IMR-90 (cell line): ENCODE measurements around the gene EAF1. TPM values are rescaled to one million over a fixed set of nuclear protein-coding genes. Genes with fewer than 3 reads are reported as not detected.

Experiments used
- ATAC-seq: fragments of 200-7000 bp; cut with Tn5 transposase; 2 replicates; pipeline ENCODE4 v1.9.1; 2020; ENCODE audit warnings: low read depth, mild to moderate bottlenecking, moderate library complexity
- BruUV-seq: library from RNA; stranded (reverse); fragments of 400-500 nt; replicated peaks from 2 replicates; lab custom pipeline; 2021; lab: Mats Ljungman, UMichigan
- CTCF ChIA-PET: fragments of 300-600 bp; formaldehyde crosslinking; extraction: SDS; loops from one replicate; lab custom pipeline; 2021; ENCODE audit warnings: antibody characterized with exemption; lab: Yijun Ruan, JAX
- POLR2A ChIA-PET: fragments of 300-600 bp; sonication (Branson Sonifier 250); formaldehyde crosslinking; loops from one replicate; lab custom pipeline; 2022; ENCODE audit warnings: antibody characterized with exemption; ENCODE audit not compliant: unreplicated experiment; lab: Charles Lee
- DNase-seq: peaks from one replicate; pipeline ENCODE4 v3.0.0; 2013
- H2AFZ ChIP-seq: replicated peaks from 2 replicates; pipeline ENCODE3; 2013; ENCODE audit warnings: low read length, mild to moderate bottlenecking; ENCODE audit not compliant: poor library complexity
- H2AK5ac ChIP-seq: 2 replicates; pipeline ENCODE4 v1.6.1; 2013; ENCODE audit warnings: low read depth, low read length, inconsistent platforms
- H2AK9ac ChIP-seq: replicated peaks from 2 replicates; pipeline ENCODE3; 2013; ENCODE audit warnings: mild to moderate bottlenecking, low read depth, low read length, moderate library complexity; ENCODE audit not compliant: poor library complexity
- H2BK120ac ChIP-seq: 2 replicates; pipeline ENCODE4 v1.6.1; 2013; ENCODE audit warnings: low read depth, low read length, inconsistent platforms
- H2BK15ac ChIP-seq: 3 replicates; pipeline ENCODE4 v1.6.1; 2013; ENCODE audit warnings: low read depth, low read length, inconsistent platforms
- H2BK20ac ChIP-seq: 2 replicates; pipeline ENCODE4 v1.6.1; 2013; ENCODE audit warnings: low read depth, mild to moderate bottlenecking, inconsistent platforms, low read length, moderate library complexity
- H2BK5ac ChIP-seq: 2 replicates; pipeline ENCODE4 v1.6.1; 2013; ENCODE audit warnings: mild to moderate bottlenecking, low read depth, low read length, inconsistent platforms; ENCODE audit not compliant: poor library complexity, severe bottlenecking
- H3K14ac ChIP-seq: replicated peaks from 2 replicates; pipeline ENCODE4 v1.6.1; 2013; ENCODE audit warnings: low read depth, low read length, inconsistent platforms
- H3K18ac ChIP-seq: 2 replicates; pipeline ENCODE4 v1.6.1; 2013; ENCODE audit warnings: low read depth, low read length, control low read depth
- H3K23ac ChIP-seq: 2 replicates; pipeline ENCODE4 v1.6.1; 2013; ENCODE audit warnings: low read depth, low read length, inconsistent platforms
- H3K27ac ChIP-seq: 2 replicates; pipeline ENCODE4 v1.5.1; 2013; ENCODE audit warnings: mild to moderate bottlenecking, control low read depth, low read length; ENCODE audit not compliant: insufficient read depth
- H3K27me3 ChIP-seq: 2 replicates; pipeline ENCODE4 v1.6.1; 2013; ENCODE audit warnings: low read length; ENCODE audit not compliant: control insufficient read depth, insufficient read depth
- H3K36me3 ChIP-seq: 2 replicates; pipeline ENCODE4 v1.6.1; 2013; ENCODE audit warnings: low read length, mixed read lengths; ENCODE audit not compliant: control insufficient read depth, insufficient read depth
- H3K4ac ChIP-seq: 2 replicates; pipeline ENCODE4 v1.6.1; 2013; ENCODE audit warnings: low read depth, low read length, inconsistent platforms
- H3K4me1 ChIP-seq: 2 replicates; pipeline ENCODE4 v1.6.1; 2013; ENCODE audit warnings: low read length, mixed read lengths; ENCODE audit not compliant: control insufficient read depth, insufficient read depth
- H3K4me2 ChIP-seq: 2 replicates; pipeline ENCODE4 v1.6.1; 2013; ENCODE audit warnings: low read depth, mild to moderate bottlenecking, control low read depth, low read length, moderate library complexity
- H3K4me3 ChIP-seq: 2 replicates; pipeline ENCODE4 v1.5.1; 2013; ENCODE audit warnings: low read depth, mild to moderate bottlenecking, control low read depth, low read length, moderate library complexity; ENCODE audit not compliant: insufficient read depth
- H3K56ac ChIP-seq: 2 replicates; pipeline ENCODE4 v1.6.1; 2013; ENCODE audit warnings: low read length, inconsistent platforms; ENCODE audit not compliant: insufficient read depth; ENCODE audit errors: extremely low read depth
- H3K79me1 ChIP-seq, 2 experiments: 2 replicates each; pipeline ENCODE4 v1.6.1; 2013; ENCODE audit warnings: low read length in 2 of 2, inconsistent platforms in 1 of 2, low read depth in 1 of 2
- H3K9ac ChIP-seq: 2 replicates; pipeline ENCODE4 v1.6.1; 2013; ENCODE audit warnings: low read depth, low read length, control low read depth
- H3K9me1 ChIP-seq: 2 replicates; pipeline ENCODE4 v1.6.1; 2013; ENCODE audit warnings: low read length, inconsistent platforms; ENCODE audit not compliant: insufficient read depth
- H3K9me3 ChIP-seq: 2 replicates; pipeline ENCODE4 v1.6.1; 2013; ENCODE audit warnings: low read length; ENCODE audit not compliant: control insufficient read depth, insufficient read depth
- H4K20me1 ChIP-seq: 2 replicates; pipeline ENCODE4 v1.6.1; 2013; ENCODE audit warnings: low read length, inconsistent platforms; ENCODE audit not compliant: insufficient read depth
- H4K5ac ChIP-seq: 2 replicates; pipeline ENCODE4 v1.6.1; 2013; ENCODE audit warnings: mild to moderate bottlenecking, low read depth, low read length, control low read depth
- H4K8ac ChIP-seq, 2 experiments: 2 replicates each; pipeline ENCODE4 v1.6.1; 2013; ENCODE audit warnings: low read depth in 2 of 2, low read length in 2 of 2, control low read depth in 1 of 2, inconsistent platforms in 1 of 2
- H4K91ac ChIP-seq: 2 replicates; pipeline ENCODE4 v1.6.1; 2013; ENCODE audit warnings: low read depth, low read length, inconsistent platforms; ENCODE audit not compliant: insufficient read depth
- CEBPB ChIP-seq: IDR thresholded peaks from 2 replicates; pipeline ENCODE4 v1.6.1; 2012; ENCODE audit warnings: low read depth, low read length, improper control_type of control experiment
- CHD1 ChIP-seq: IDR thresholded peaks from 2 replicates; pipeline ENCODE4 v1.6.1; 2012; ENCODE audit warnings: low read depth, low read length, improper control_type of control experiment
- CTCF ChIP-seq: conservative IDR thresholded peaks from 2 replicates; pipeline ENCODE4 v1.5.1; 2012; ENCODE audit warnings: mild to moderate bottlenecking, low read depth, low read length, improper control_type of control experiment
- FOS ChIP-seq: fragments of 150-350 bp; IDR thresholded peaks from 2 replicates; pipeline ENCODE4 v1.6.1; 2016; ENCODE audit warnings: low read depth, low read length
- NFE2L2 ChIP-seq: fragments of 150-350 bp; IDR thresholded peaks from 2 replicates; pipeline ENCODE4 v1.6.1; 2016; ENCODE audit warnings: low read depth, mild to moderate bottlenecking, low read length
- POLR2A ChIP-seq: IDR thresholded peaks from 2 replicates; pipeline ENCODE4 v1.6.1; 2012; ENCODE audit warnings: mild to moderate bottlenecking, low read depth, low read length
- RAD21 ChIP-seq: IDR thresholded peaks from 2 replicates; pipeline ENCODE4 v1.6.1; 2012; ENCODE audit warnings: low read length, improper control_type of control experiment
- RCOR1 ChIP-seq: IDR thresholded peaks from 2 replicates; pipeline ENCODE4 v1.6.1; 2012; ENCODE audit warnings: mild to moderate bottlenecking, low read length, improper control_type of control experiment; ENCODE audit not compliant: insufficient replicate concordance
- SMC3 ChIP-seq: fragments of 150-350 bp; IDR thresholded peaks from 2 replicates; pipeline ENCODE4 v1.6.1; 2016; ENCODE audit warnings: low read depth, mild to moderate bottlenecking, antibody characterized with exemption, low read length, moderate library complexity
- dilution Hi-C: fragments of 300-500 bp; cut with HindIII; formaldehyde crosslinking; loops from one replicate; pipeline ENCODE4 v1.14.3; 2018; ENCODE audit warnings: low sequenced_read_pairs; ENCODE audit not compliant: unreplicated experiment
- in situ Hi-C: fragments of 300-500 bp; cut with MboI; formaldehyde crosslinking; loops from 3 replicates; pipeline ENCODE4 v1.14.3; 2019; ENCODE audit warnings: low sequenced_read_pairs, inconsistent platforms, mixed read lengths
- intact Hi-C: fragments of 100-400 bp; cut with micrococcal nuclease; formaldehyde crosslinking; loops from 2 replicates; pipeline ENCODE4 v1.10.0; 2022
- polyA plus RNA-seq, 3 experiments: library from polyadenylated mRNA; depleted of rRNA; stranded (reverse); fragments of >200 nt; gene quantifications; 2 replicates each; pipeline ENCODE4 v1.2.3, GENCODE V29; 2012; ENCODE audit warnings: low replicate concordance in 1 of 3
- total RNA-seq: library from RNA; depleted of rRNA; stranded (reverse); fragments of >200 nt; gene quantifications from 2 replicates; pipeline ENCODE4 v1.2.3, GENCODE V29; 2012
- TF ChIP-seq, protein P1 (sequence below): fragments of 150-350 bp; IDR thresholded peaks from 2 replicates; pipeline ENCODE4 v1.6.1; 2017; ENCODE audit warnings: mild to moderate bottlenecking, antibody characterized with exemption, low read length, low read depth
- TF ChIP-seq, protein P2 (sequence below): fragments of 150-350 bp; IDR thresholded peaks from 2 replicates; pipeline ENCODE4 v1.6.1; 2016; ENCODE audit warnings: low read depth, mild to moderate bottlenecking, low read length, moderate library complexity, borderline replicate concordance

EAF1 gene
- total and polyA plus RNA-seq, 2 of the 4 experiments (the other 2 are of a cell fraction), result 7.0 to 21.3 TPM

DNA sequence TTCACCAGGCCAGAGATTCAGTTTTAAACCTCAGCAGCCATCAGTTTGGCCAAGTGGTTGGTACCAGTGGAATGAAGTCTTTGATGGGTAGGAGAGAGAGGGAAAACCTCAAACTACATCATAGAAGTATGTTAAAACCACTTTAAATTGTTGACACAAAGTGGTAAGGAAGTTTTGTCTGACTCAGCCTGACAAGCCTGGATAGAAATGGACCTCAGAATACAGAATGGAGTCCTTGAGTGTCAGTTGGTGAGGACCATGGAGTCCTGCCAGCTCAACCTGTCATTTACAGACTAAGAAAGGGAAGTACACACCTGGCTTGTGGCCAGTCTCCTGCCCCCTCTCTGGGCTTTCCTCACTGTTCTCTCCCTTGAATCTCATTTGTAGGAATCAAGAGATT lies 12.1 kb downstream of the EAF1 start:
- Histone ChIP-seq H3K9me1 (peaks cover 7% of the 10 kb centered on the region; the same call in 1 of the 2 replicates), H3K36me3 (peaks cover 46% of the 10 kb centered on the region), H3K23ac (no peak overlapping the region), H3K27me3 (no peaks in the 10 kb centered on the region), H2AK5ac (no peak overlapping the region), H2BK120ac (no peak overlapping the region), H2BK5ac (no peak overlapping the region), H3K79me1 (peaks cover 6 to 22% of the 10 kb centered on the region in 2 experiments; a peak in 2 of 4 replicates), H2AFZ (no peak overlapping the region), H3K4ac (no peak overlapping the region), H3K4me1 (no peaks in the 10 kb centered on the region), H4K8ac (no peak overlapping the region), H3K14ac (no peak overlapping the region), H3K4me3 (no peak overlapping the region), H2BK20ac (no peak overlapping the region), H3K27ac (no peak overlapping the region), H3K18ac (no peak overlapping the region), H3K9me3 (no peaks in the 10 kb centered on the region), H4K20me1 (no peaks in the 10 kb centered on the region), H2BK15ac (no peak overlapping the region), H4K5ac (no peak overlapping the region), H3K4me2 (no peak overlapping the region), H2AK9ac (no peak overlapping the region), H4K91ac (no peak overlapping the region), H3K9ac (no peak overlapping the region), H3K56ac (no peak overlapping the region)
- dilution Hi-C loops, result no loop called here
- in situ Hi-C loops, result no loop called here
- ATAC-seq (peak; percentile 68; the same call in 1 of the 2 replicates), DNase-seq (peak; percentile 66)
- ChIA-PET POLR2A (no interaction called here), CTCF (no interaction called here)
- TF ChIP-seq CTCF (no peak), CHD1 (no peak), RCOR1 (no peak), NFE2L2 (no peak), RAD21 (no peak), SMC3 (no peak), FOS (no peak), CEBPB (no peak), POLR2A (no peak)
- TF ChIP-seq, protein P1, sequence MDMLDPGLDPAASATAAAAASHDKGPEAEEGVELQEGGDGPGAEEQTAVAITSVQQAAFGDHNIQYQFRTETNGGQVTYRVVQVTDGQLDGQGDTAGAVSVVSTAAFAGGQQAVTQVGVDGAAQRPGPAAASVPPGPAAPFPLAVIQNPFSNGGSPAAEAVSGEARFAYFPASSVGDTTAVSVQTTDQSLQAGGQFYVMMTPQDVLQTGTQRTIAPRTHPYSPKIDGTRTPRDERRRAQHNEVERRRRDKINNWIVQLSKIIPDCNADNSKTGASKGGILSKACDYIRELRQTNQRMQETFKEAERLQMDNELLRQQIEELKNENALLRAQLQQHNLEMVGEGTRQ, result no peak
- TF ChIP-seq, protein P2, sequence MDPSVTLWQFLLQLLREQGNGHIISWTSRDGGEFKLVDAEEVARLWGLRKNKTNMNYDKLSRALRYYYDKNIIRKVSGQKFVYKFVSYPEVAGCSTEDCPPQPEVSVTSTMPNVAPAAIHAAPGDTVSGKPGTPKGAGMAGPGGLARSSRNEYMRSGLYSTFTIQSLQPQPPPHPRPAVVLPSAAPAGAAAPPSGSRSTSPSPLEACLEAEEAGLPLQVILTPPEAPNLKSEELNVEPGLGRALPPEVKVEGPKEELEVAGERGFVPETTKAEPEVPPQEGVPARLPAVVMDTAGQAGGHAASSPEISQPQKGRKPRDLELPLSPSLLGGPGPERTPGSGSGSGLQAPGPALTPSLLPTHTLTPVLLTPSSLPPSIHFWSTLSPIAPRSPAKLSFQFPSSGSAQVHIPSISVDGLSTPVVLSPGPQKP, result no peak
- intact Hi-C loops, result no loop called here
- BruUV-seq, result no TSS peak
